Measurements from ENCODE around the gene CTTN.

The CTTN gene

DNA sequence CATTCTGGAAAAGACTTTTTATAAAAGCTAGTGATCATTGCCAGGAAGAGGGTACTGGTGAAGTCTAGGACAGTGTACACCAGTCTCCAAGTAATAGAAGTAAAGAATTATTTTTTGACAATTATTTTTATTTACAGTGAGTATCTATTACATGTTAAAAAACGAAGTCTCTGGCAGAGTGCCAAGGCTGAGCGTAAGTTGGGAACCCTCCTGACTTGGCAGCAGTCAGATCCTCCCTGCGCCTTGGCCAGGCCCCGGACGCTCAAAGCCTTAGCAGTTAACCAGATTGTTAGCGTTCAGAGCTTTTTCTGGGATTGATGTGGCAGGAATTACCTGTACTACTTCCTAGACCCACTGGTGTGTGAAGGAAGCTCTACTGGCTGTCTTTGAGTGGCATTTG is 38.1 kb upstream of the CTTN start:
- Histone ChIP-seq H3K56ac (ENCODE audit: low read length) (no peak overlapping the region), H4K8ac (ENCODE audit: low read depth, low read length) (no peak overlapping the region), H3K79me1 (ENCODE audit: low read length) (no peaks in the 10 kb centered on the region), H3K23ac (ENCODE audit: low read length) (no peak overlapping the region), H3K27ac (ENCODE audit: low read depth, low read length) (no peak overlapping the region), H3K18ac (ENCODE audit: low read length) (no peak overlapping the region), H3K79me2 (ENCODE audit: control insufficient read depth, insufficient read depth, low read length) (no peaks in the 10 kb centered on the region), H3K9ac (ENCODE audit: low read length) (no peak overlapping the region), H3K27me3 (ENCODE audit: insufficient read depth, low read length, poor library complexity) (no peaks in the 10 kb centered on the region), H2BK15ac (replicated peaks; ENCODE audit: low read depth) (no peak overlapping the region), H4K5ac (ENCODE audit: low read length) (no peak overlapping the region), H3K36me3 (ENCODE audit: control insufficient read depth, insufficient read depth, low read length) (peaks cover 19% of the 10 kb centered on the region), H2BK5ac (ENCODE audit: low read length) (no peak overlapping the region), H3K4ac (ENCODE audit: low read depth, low read length) (no peak overlapping the region), H3K4me3 (ENCODE audit: low read length) (no peak overlapping the region), H3K4me1 (ENCODE audit: control insufficient read depth, low read depth, low read length) (no peaks in the 10 kb centered on the region), H2BK120ac (ENCODE audit: low read depth, low read length) (no peak overlapping the region), H2AK5ac (ENCODE audit: low read length) (no peak overlapping the region), H3K4me2 (ENCODE audit: low read length) (no peak overlapping the region)
- DNase-seq = no peak
- WGBS (ENCODE audit: extremely low coverage, insufficient coverage, low lambda C conversion rate) = no CpG with 5 or more reads among the region's 6 CpGs

DNA sequence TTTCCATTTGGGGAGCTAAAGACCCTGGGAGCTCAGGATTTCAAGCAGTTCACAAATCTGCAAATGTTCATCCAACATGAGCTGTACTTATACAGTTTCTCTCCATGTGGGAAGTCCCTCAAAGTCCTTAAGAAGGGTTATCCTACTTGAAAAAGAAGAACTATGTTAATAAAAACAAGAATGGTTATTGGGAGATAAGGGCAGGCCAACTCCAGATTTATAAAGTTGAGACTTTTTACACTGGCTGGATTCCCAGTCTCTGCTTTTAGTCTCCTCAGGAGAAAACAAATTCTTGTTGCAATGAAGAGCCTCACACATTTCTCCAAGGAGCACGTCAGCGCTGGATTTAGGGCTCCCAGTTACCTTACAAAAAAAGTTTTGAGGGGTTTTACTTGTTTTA is 34.2 kb upstream of the CTTN start:
- no peaks in the 10 kb centered on the region for H3K79me1 ChIP-seq (ENCODE audit: low read length)
- H3K27me3 ChIP-seq (ENCODE audit: insufficient read depth, low read length, poor library complexity) = no peaks in the 10 kb centered on the region
- H2BK5ac ChIP-seq (ENCODE audit: low read length) = no peak overlapping the region
- no peak overlapping the region for H2AK5ac ChIP-seq (ENCODE audit: low read length)
- H3K4me3 ChIP-seq (ENCODE audit: low read length) = no peak overlapping the region
- no peaks in the 10 kb centered on the region for H3K4me1 ChIP-seq (ENCODE audit: control insufficient read depth, low read depth, low read length)
- no peak overlapping the region for H3K4ac ChIP-seq (ENCODE audit: low read depth, low read length)
- no peak overlapping the region for H4K5ac ChIP-seq (ENCODE audit: low read length)
- H3K36me3 ChIP-seq (ENCODE audit: control insufficient read depth, insufficient read depth, low read length) = peaks cover 10% of the 10 kb centered on the region
- no peak overlapping the region for H3K9ac ChIP-seq (ENCODE audit: low read length)
- no peak for DNase-seq
- WGBS (ENCODE audit: extremely low coverage, insufficient coverage, low lambda C conversion rate) = no CpG with 5 or more reads among the region's 2 CpGs
- H2BK120ac ChIP-seq (ENCODE audit: low read depth, low read length) = no peak overlapping the region
- H2BK15ac ChIP-seq (replicated peaks; ENCODE audit: low read depth) = no peak overlapping the region
- no peaks in the 10 kb centered on the region for H3K79me2 ChIP-seq (ENCODE audit: control insufficient read depth, insufficient read depth, low read length)
- no peak overlapping the region for H3K18ac ChIP-seq (ENCODE audit: low read length)
- H3K4me2 ChIP-seq (ENCODE audit: low read length) = no peak overlapping the region
- H3K23ac ChIP-seq (ENCODE audit: low read length) = no peak overlapping the region
- no peak overlapping the region for H4K8ac ChIP-seq (ENCODE audit: low read depth, low read length)
- no peak overlapping the region for H3K27ac ChIP-seq (ENCODE audit: low read depth, low read length)
- no peak overlapping the region for H3K56ac ChIP-seq (ENCODE audit: low read length)

DNA sequence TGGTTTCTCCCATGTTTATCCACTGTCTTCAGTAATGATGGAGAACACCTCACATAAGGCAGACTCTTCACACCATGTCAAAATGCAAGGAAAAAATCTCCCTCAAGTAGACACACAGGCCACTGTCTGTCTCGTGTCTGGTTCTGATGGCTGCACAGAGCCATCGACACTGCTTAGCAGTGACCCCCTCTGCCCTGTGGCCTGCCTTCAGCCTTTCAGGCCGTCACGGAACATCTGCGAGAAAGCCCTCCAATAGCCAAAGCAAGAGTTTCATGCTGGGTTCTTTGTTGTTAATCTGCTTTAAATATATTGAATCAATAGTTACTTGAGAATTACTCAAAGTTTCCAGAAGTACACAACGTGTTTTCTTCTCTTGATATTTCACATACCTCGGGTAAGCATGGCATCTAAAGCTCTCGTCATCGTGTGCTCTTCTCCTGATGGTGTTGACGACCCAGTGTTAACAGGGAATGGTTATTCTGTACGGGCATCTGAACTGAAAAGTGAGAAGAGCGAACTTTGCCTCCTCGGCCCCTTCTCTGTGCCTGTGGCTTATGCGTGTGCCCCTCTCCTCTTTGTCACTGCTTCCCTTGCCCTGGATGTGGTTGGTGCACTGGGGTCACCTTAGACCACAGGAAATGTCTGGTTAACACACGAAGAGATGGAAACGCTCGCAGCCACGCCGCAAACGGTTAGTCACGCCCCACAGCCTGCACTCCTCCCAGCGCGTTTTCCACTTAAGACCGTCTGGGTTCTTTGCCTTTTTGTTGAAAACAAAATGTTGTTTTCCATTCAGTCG is 33.4 kb upstream of the CTTN start:
- Histone ChIP-seq H3K27ac (ENCODE audit: low read depth, low read length) (no peak overlapping the region), H2BK5ac (ENCODE audit: low read length) (no peak overlapping the region), H3K27me3 (ENCODE audit: insufficient read depth, low read length, poor library complexity) (no peaks in the 10 kb centered on the region), H4K5ac (ENCODE audit: low read length) (no peak overlapping the region), H3K36me3 (ENCODE audit: control insufficient read depth, insufficient read depth, low read length) (peaks cover 10% of the 10 kb centered on the region), H2BK120ac (ENCODE audit: low read depth, low read length) (no peak overlapping the region), H3K4ac (ENCODE audit: low read depth, low read length) (no peak overlapping the region), H2AK5ac (ENCODE audit: low read length) (no peak overlapping the region), H3K56ac (ENCODE audit: low read length) (no peak overlapping the region), H3K4me2 (ENCODE audit: low read length) (no peak overlapping the region), H3K4me1 (ENCODE audit: control insufficient read depth, low read depth, low read length) (no peaks in the 10 kb centered on the region), H3K79me1 (ENCODE audit: low read length) (no peaks in the 10 kb centered on the region), H3K18ac (ENCODE audit: low read length) (no peak overlapping the region), H3K79me2 (ENCODE audit: control insufficient read depth, insufficient read depth, low read length) (no peaks in the 10 kb centered on the region), H2BK15ac (replicated peaks; ENCODE audit: low read depth) (no peak overlapping the region), H3K4me3 (ENCODE audit: low read length) (no peak overlapping the region), H3K23ac (ENCODE audit: low read length) (no peak overlapping the region), H4K8ac (ENCODE audit: low read depth, low read length) (no peak overlapping the region), H3K9ac (ENCODE audit: low read length) (no peak overlapping the region)
- no peak for DNase-seq
- 100% methylated on average over 1 of the region's 25 CpGs for WGBS (ENCODE audit: extremely low coverage, insufficient coverage, low lambda C conversion rate)

DNA sequence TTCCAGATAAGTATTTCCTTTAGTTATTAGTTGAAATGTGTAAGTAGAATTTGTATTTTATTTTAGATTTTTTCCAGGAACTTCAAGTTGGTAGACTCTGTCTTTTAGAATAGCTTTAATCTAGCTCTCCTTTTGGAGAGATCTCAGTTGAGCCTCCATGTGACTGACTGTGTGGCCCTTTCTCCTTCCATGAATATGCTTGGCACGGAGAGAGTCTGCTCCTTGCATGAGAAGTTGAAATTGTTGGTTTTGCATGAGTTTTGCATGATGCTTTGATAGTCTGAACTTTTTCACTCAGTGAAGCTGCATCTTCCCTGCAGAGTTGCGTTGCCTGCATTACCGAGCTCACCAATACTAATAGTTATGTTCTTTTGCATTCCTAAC is 32.8 kb upstream of the CTTN start:
- no peak for DNase-seq
- H3K18ac ChIP-seq (ENCODE audit: low read length) = no peak overlapping the region
- no peaks in the 10 kb centered on the region for H3K4me1 ChIP-seq (ENCODE audit: control insufficient read depth, low read depth, low read length)
- H4K5ac ChIP-seq (ENCODE audit: low read length) = no peak overlapping the region
- no peak overlapping the region for H3K23ac ChIP-seq (ENCODE audit: low read length)
- no peak overlapping the region for H2BK5ac ChIP-seq (ENCODE audit: low read length)
- H3K56ac ChIP-seq (ENCODE audit: low read length) = no peak overlapping the region
- no peaks in the 10 kb centered on the region for H3K27me3 ChIP-seq (ENCODE audit: insufficient read depth, low read length, poor library complexity)
- H2BK15ac ChIP-seq (replicated peaks; ENCODE audit: low read depth) = no peak overlapping the region
- H3K4me2 ChIP-seq (ENCODE audit: low read length) = no peak overlapping the region
- no peak overlapping the region for H2AK5ac ChIP-seq (ENCODE audit: low read length)
- no peaks in the 10 kb centered on the region for H3K79me2 ChIP-seq (ENCODE audit: control insufficient read depth, insufficient read depth, low read length)
- H3K27ac ChIP-seq (ENCODE audit: low read depth, low read length) = no peak overlapping the region
- no peak overlapping the region for H3K9ac ChIP-seq (ENCODE audit: low read length)
- H4K8ac ChIP-seq (ENCODE audit: low read depth, low read length) = no peak overlapping the region
- no peak overlapping the region for H3K4ac ChIP-seq (ENCODE audit: low read depth, low read length)
- no peaks in the 10 kb centered on the region for H3K79me1 ChIP-seq (ENCODE audit: low read length)
- H3K36me3 ChIP-seq (ENCODE audit: control insufficient read depth, insufficient read depth, low read length) = peaks cover 10% of the 10 kb centered on the region
- no peak overlapping the region for H3K4me3 ChIP-seq (ENCODE audit: low read length)
- no peak overlapping the region for H2BK120ac ChIP-seq (ENCODE audit: low read depth, low read length)
- WGBS (ENCODE audit: extremely low coverage, insufficient coverage, low lambda C conversion rate) = no CpG with 5 or more reads among the region's 3 CpGs

DNA sequence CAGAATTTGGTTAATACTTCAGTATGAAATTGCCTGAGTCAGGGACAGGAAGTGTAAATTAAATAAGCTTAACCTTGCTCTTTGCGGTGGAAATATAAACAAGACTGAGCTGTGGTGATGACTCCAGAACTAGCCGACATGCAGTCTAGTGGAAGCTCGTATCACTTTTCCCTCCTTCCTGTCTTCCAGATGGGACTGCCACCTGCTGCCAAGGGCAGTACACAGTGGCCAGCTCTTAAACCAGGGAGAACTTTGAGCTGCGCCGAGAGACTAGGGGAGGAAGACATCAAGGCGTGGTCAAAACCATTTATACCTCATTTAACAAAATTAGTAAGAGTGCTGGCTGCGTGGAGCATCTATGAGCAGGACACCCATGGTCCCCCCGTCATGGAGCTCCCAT is 31.3 kb upstream of the CTTN start:
- Histone ChIP-seq H2BK15ac (replicated peaks; ENCODE audit: low read depth) (no peak overlapping the region), H4K5ac (ENCODE audit: low read length) (no peak overlapping the region), H3K4me1 (ENCODE audit: control insufficient read depth, low read depth, low read length) (no peaks in the 10 kb centered on the region), H3K4me3 (ENCODE audit: low read length) (no peak overlapping the region), H3K27me3 (ENCODE audit: insufficient read depth, low read length, poor library complexity) (no peaks in the 10 kb centered on the region), H3K18ac (ENCODE audit: low read length) (no peak overlapping the region), H3K4ac (ENCODE audit: low read depth, low read length) (no peak overlapping the region), H2BK5ac (ENCODE audit: low read length) (no peak overlapping the region), H3K79me1 (ENCODE audit: low read length) (peaks cover 3% of the 10 kb centered on the region), H2AK5ac (ENCODE audit: low read length) (no peak overlapping the region), H3K9ac (ENCODE audit: low read length) (no peak overlapping the region), H3K4me2 (ENCODE audit: low read length) (no peak overlapping the region), H3K23ac (ENCODE audit: low read length) (no peak overlapping the region), H4K8ac (ENCODE audit: low read depth, low read length) (no peak overlapping the region), H3K79me2 (ENCODE audit: control insufficient read depth, insufficient read depth, low read length) (peaks cover 3% of the 10 kb centered on the region), H3K36me3 (ENCODE audit: control insufficient read depth, insufficient read depth, low read length) (peaks cover 8% of the 10 kb centered on the region), H2BK120ac (ENCODE audit: low read depth, low read length) (no peak overlapping the region), H3K27ac (ENCODE audit: low read depth, low read length) (no peak overlapping the region), H3K56ac (ENCODE audit: low read length) (no peak overlapping the region)
- no CpG with 5 or more reads among the region's 8 CpGs for WGBS (ENCODE audit: extremely low coverage, insufficient coverage, low lambda C conversion rate)
- no peak for DNase-seq

DNA sequence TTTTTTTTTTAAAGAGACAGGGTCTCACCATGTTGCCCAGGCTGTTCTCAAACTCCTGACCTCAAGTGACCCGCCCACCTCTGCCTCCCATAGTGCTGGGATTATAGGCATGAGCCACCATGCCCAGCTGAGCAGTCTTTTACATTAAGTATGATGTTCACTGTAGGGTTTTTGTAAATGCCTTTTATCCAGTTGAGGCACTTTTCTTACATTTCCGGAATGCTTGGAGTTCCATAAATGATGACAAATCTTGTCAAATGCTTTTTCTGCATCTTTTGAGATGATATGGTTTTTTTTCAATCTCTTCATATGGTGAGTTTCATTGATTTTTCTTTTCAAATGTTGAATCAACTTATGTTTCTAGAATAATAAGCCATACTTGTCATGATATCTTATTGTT is 29.4 kb upstream of the CTTN start:
- H3K9ac ChIP-seq (ENCODE audit: low read length) = no peak overlapping the region
- no peak overlapping the region for H3K4me3 ChIP-seq (ENCODE audit: low read length)
- H3K4me1 ChIP-seq (ENCODE audit: control insufficient read depth, low read depth, low read length) = no peaks in the 10 kb centered on the region
- no peak overlapping the region for H3K27ac ChIP-seq (ENCODE audit: low read depth, low read length)
- no peak overlapping the region for H3K4ac ChIP-seq (ENCODE audit: low read depth, low read length)
- WGBS (ENCODE audit: extremely low coverage, insufficient coverage, low lambda C conversion rate) = no CpG with 5 or more reads among the region's 2 CpGs
- no peak overlapping the region for H2BK120ac ChIP-seq (ENCODE audit: low read depth, low read length)
- H3K79me1 ChIP-seq (ENCODE audit: low read length) = peaks cover 3% of the 10 kb centered on the region
- H4K8ac ChIP-seq (ENCODE audit: low read depth, low read length) = no peak overlapping the region
- H2BK5ac ChIP-seq (ENCODE audit: low read length) = no peak overlapping the region
- H3K27me3 ChIP-seq (ENCODE audit: insufficient read depth, low read length, poor library complexity) = no peaks in the 10 kb centered on the region
- peaks cover 3% of the 10 kb centered on the region for H3K79me2 ChIP-seq (ENCODE audit: control insufficient read depth, insufficient read depth, low read length)
- H4K5ac ChIP-seq (ENCODE audit: low read length) = no peak overlapping the region
- H3K23ac ChIP-seq (ENCODE audit: low read length) = no peak overlapping the region
- no peak overlapping the region for H3K4me2 ChIP-seq (ENCODE audit: low read length)
- no peak overlapping the region for H2AK5ac ChIP-seq (ENCODE audit: low read length)
- no peak for DNase-seq
- H3K36me3 ChIP-seq (ENCODE audit: control insufficient read depth, insufficient read depth, low read length) = peaks cover 11% of the 10 kb centered on the region
- no peak overlapping the region for H3K18ac ChIP-seq (ENCODE audit: low read length)
- no peak overlapping the region for H2BK15ac ChIP-seq (replicated peaks; ENCODE audit: low read depth)
- H3K56ac ChIP-seq (ENCODE audit: low read length) = no peak overlapping the region
